GM18867 (cell line): ENCODE results near the gene DUSP15.
"Not testable (repeated sequence)": the region's sequence is repeated elsewhere in the genome, so short reads cannot be mapped to it uniquely, and the experiment has no call there.

Experiments used
- ATAC-seq: cut with Tn5 transposase; IDR thresholded peaks from one replicate; pipeline ENCODE4 v1.9.1; 2021; ENCODE audit warnings: mild to moderate bottlenecking, moderate library complexity; ENCODE audit not compliant: unreplicated experiment

Gene DUSP15

DNA sequence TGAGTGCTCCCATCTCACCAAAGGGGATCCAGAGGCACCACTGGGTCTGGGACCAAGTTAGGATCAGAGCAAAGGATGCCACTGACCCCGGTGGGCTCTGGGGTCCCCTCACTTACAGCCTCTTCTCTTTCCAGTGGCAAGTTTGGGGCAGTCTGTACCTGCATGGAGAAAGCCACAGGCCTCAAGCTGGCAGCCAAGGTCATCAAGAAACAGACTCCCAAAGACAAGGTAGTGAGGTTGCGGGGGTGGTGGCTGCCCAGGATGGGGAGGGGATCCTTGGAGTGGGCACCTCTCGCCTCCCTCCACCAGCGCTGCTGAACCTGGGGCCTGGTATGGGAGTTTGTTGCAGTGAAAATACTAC lies 46.2 kb downstream of the DUSP15 start:
- ATAC-seq = no peak

DNA sequence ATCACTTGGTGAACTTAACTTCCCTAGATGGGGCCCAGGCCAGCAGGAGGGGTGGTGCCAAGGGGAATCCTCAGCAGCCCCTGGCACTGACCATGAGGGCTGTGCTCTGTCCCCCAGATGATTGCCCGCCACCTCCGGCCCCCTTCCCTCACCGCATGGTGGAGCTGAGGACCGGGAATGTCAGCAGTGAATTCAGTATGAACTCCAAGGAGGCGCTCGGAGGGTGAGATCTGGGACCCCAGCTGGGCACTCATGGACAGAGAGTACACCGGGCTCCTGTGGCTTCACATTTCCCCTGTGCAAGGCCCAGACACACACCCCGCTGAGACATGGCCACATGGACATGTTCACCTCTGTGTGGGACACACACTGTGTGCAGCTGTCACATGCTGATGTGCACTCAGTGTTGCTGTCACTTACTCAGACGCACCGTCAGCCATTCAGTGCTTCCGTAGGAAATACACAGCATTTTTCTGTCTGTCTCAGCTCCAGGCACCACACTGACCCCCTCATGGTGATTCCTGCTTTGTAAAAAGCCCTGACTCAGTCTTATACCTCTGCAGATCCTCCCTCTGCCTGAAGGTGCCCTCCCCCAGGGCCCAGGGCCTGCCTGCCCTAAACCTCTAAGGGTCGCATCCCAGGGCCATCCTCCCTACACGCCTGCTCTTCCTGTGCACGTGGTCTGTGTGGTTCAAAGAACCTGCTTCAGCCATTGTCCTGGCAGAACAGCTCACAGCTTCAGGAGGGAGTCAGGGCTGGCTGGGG lies 46.8 kb downstream of the DUSP15 start:
- ATAC-seq = no peak

DNA sequence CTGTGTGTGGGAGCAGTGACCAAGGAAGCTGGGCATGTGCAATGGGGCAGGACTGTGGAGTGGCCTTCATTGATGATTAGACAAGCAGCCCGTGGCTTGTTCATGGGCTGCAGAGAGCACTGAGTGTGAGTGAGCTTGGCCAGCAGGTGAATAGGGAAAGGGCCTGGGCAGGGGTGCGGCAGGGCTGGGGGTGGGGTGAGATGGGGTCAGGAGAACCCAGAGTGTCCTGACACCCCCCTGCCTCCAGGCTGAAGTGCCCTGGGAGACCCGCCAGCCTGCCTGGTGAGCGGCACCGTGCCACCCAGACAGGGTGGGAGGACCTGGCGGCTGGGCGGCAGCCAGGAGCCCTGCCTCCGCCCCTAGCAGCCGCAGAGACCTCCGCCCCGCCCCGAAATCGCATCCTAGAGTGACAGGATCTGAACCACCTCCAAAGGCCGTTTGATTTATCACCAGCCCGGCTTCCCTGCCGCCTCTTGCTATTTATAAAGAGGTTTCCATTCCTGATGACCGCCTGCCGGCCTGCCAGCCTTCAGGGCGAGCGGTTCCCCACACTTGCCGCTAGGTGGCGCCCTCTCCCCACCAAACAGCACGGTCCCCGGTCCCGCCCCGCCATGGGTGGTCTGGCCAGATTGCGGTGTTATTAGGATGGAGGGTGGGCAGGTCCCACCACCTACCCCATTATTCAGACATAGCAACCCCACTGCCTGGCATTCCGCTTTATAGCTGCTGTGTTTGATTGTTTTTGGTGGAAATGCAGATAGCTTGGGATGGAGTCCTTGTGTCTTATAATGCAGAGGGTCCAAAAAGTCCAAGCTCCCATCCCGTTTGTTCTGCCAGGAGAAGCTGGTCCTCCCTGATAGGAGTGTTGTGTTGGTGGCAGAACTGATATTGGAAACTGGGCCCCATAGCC lies 47.7 kb downstream of the DUSP15 start:
- ATAC-seq = peak; percentile 55

DNA sequence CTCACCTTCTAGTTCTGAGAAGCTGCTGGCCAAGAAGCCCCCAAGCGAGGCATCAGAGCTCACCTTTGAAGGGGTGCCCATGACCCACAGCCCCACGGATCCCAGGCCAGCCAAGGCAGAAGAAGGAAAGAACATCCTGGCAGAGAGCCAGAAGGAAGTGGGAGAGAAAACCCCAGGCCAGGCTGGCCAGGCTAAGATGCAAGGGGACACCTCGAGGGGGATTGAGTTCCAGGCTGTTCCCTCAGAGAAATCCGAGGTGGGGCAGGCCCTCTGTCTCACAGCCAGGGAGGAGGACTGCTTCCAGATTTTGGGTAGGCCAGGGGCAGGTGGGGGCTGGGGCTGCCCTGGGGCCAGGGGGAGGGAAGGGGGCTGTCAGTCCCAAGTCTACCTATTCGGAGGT lies 48.9 kb downstream of the DUSP15 start:
- no peak for ATAC-seq

DNA sequence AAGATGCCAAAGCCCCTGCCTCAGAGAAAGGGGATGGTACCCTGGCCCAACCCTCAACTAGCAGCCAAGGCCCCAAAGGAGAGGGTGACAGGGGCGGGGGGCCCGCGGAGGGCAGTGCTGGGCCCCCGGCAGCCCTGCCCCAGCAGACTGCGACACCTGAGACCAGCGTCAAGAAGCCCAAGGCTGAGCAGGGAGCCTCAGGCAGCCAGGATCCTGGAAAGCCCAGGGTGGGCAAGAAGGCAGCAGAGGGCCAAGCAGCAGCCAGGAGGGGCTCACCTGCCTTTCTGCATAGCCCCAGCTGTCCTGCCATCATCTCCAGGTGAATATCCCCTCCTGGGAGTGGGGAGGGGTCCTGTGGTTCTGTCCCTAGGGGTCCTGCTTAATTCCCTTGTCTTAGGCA lies 50.1 kb downstream of the DUSP15 start:
- no peak for ATAC-seq

DNA sequence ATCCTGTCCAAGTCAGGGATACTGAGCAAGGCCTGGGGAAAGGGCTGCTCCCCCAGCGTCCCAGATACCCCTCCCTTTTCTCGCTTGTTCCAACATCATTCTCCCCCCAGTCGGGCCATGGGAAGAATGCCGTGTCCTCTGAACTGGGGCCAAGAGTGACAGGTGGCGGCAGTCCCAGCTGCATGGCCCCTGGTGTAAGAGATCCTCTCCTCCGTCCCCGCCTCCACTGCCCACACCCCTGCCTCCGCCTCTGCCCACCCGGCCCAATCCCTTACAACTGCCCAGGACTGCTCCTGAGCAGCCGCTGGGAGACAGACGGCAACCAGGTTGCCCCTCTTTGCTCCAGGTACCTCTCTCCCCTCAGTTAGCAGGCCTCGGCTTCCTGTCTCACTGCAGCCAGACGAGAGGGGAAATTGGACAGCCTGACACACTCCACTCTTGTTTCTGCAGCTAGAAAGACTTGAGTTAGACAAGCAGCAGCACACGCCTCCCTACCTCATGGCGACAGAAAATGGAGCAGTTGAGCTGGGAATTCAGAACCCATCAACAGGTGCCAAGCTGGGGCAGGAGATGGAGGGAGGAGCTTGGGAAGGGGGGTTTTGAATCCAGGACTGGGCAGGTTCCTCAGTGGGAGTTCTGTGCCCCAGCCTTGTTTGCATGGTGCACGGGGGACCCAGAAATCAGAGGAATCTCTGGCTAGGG lies 51.1 kb downstream of the DUSP15 start, which contains the start of gene MYLK2:
MYLK2 (plus strand) TSS at position 274 of the 702 bp plus-strand sequence; CDS start at position 499, 225 bp downstream.
- ATAC-seq = no peak

DNA sequence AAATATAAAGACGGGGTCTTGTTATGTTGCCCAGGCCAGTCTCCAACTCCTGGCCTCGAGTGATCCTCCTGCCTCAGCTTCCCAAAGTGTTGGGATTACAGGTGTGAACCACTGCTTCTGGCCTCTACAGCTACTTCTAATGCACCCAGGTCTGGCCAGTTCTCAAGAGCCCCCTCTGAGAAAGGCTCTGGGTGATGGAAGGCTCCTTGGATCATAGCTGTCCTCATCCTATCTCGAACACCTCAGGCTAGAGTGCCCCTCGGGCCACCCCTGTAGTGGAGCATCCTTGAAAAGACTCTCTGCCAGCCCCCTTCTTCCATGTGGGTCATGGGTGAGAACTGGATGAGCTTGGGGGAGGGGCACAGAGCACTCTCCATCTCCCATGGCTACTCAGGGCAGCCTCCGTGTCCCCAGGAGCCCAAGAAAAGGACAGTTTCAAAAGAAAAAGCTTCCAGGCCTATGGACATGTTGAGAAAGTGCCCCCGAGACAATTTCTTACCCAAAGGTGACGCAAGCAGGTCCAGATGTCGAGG lies 51.9 kb downstream of the DUSP15 start:
- no peak for ATAC-seq

DNA sequence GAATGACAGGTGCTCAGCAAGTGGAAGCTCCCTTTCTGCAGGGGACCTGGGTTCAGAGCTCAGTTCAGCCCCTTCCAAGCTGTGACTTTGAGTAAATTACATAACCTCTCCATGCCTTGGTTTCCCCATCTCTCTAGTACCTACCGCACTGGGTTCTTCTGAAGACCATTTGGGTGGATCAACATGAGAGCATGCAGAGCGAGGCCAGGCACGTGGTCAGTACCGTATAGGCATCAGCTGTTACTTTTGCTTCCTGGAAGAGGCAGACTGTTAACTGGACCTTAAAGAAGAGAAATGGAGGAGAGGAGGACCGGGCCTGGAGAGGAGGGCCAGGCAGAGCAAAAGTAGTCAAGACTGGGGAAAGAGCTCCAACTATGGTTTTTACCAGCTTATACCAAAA lies 52.9 kb downstream of the DUSP15 start:
- ATAC-seq = no peak

DNA sequence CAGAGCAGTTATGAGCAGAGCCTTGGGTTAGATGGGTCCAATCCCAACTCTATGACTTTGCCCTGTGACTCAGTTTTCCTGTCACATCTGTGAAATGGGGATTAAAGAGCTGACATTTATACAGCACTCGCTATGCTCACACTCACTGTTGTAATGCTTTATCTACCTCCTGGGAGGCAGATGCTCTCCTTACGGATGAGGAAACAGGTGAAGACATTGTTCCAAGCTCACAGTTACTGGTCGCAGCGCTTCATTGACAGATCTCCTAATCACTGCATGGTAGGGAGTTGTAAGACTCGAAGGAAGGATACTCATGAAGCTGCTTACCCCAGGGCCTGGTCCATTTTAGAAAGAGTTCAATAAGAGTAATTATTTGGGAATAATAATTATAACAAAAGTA lies 54.1 kb downstream of the DUSP15 start:
- ATAC-seq = no peak

DNA sequence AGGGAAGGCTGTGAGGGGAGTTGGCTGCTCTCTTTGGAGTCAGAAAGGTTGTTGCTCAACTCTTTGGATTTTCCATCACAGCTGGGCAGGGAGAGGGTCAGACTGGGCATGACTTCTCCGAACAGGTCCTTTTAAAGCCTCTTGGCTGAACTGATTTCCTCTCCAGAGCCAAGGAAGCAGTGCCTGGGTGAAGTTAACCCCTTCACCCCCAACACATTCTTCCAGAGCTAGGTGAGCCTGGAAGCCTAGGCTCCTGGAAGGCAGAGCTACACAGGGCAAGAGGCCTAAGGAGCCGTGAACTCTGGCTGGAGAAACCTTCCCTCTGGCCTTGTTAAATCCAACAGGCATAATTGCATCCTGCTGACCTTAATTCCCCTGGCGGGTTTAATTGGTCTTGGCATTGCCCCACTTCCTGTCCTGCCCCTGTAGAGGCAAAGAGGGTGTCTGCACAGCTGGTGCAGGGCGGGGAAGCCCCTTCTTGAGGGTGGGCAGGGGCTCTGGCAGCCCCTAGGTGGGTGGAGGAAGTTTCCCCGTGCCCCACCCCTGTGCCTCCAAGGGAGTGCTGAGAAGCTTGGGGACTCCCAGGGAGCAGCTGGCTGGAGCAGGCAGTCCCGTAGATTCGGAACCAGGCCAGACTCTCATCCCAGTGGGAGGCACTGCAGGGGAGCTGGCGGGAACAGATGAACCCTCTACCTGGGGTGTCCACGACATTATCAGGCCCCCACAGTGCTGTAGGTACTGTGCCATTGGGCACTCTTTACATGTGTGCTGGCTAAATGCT lies 54.7 kb downstream of the DUSP15 start:
- ATAC-seq = no peak

DNA sequence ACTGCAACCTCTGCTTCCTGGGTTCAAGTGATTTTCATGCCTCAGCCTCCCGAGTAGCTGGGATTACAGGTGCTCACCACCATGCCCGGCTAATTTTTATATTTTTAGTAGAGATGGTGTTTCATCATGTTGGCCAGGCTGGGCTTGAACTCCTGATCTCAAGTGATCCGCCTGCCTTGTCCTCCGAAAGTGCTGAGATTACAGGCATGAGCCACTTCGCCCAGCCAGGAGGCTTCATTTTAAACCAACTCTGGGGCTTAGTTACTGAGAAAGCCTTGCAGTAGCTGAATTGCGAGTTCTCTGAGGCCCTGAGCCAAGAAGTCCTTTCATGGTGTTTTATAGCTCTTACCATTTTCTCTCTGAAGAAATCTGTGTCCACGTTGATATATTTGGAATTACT lies 56.2 kb downstream of the DUSP15 start:
- ATAC-seq = not testable (repeated sequence)

DNA sequence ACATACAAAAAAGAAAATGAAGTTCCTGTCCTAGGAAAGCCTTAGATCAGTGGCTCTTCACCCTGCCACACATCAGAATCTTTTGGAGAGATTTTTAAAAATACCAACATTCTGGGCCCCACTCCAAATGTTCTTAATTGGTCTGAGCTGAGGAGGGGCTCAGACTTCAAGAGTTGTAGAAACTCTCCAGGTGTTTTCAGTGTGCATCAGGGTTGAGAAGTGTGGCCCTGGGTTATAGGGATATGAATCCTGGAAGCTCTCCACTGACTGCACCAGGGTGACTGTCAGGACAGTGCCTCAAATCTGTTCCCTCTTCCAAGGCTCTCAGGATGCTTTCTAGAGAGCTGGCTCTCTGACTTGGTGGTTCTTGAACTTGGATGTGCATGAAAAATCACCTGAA lies 56.7 kb downstream of the DUSP15 start:
- ATAC-seq = no peak

DNA sequence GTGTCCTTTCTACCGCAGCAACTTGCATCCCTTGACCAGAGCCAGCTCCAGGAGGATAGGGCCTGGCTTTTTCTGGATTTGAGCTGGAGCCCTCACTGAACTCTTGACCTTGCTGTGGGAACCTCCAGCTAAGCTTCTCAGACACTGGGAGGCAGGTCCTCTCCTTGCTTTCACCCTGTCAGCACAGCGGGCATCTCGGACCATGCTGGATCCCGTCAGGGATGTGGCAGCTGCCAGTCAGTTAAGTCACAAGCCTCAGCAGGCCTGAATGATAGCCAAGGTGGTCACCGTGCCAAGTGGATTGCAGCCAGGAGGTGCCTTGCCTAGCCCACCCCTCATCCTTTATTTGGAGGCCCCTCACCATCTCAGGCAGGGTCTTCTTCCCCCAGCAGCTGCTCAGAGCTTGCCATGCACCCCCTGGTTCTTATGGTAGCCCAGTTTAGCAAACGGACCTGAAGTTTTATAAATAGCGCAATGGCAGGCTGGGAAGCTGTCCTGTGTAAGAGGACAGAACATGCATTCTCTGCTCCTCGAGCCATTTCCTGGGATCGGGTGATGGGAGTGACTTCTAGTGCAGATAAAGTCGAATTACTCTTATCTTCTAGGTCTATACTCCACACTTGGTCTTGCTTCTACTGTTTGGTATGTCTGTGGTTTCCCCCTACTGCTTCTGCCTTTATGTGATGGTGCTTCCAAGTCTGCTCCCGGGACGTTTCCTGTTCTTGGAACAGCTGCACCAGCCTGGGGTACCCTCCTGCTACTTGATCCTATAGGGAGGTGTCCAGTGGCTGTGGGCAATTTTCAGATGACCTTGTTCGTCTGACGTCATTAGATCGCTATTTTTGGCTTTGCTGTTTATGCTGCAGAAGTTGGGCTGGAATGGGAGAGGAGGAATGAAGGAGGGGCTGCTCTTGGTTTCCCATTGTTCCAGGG lies 58.3 kb downstream of the DUSP15 start:
- ATAC-seq = no peak

DNA sequence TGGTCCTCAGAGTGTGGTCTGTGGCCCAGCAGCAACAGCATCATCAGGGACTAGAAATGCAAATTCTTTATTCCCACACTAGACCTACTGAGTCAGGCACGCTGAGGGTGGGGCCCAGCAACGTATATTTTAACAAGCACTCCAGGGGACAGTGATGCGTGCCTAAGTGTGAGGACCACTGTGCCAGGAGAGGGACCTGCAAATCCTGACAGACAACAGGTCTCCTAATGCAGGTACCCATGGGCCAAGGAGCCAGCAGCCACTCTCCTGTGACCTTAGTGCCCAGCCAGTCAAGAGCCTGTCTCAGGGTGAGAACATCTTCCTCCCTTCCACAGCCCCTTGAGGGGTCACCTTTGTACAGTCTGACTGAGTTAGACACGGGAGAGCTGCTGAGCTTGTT lies 59.1 kb downstream of the DUSP15 start:
- ATAC-seq = no peak
